MCF 10A (cell line): Measurements from ENCODE around the gene PHF1. TPM values are rescaled to one million over a fixed set of nuclear protein-coding genes. Genes with fewer than 3 reads are reported as not detected.
"Not testable (repeated sequence)": the region's sequence is repeated elsewhere in the genome, so short reads cannot be mapped to it uniquely, and the experiment has no call there.

ENCODE experiments used
- BruUV-seq: library from RNA; stranded (reverse); fragments of 400-500 nt; replicated peaks from 2 replicates; lab custom pipeline; 2021; lab: Mats Ljungman, UMichigan
- CTCF ChIA-PET: fragments of 300-600 bp; sonication (Branson Sonifier 250); formaldehyde crosslinking; extraction: SDS; loops from one replicate; lab custom pipeline; 2021; ENCODE audit warnings: antibody characterized with exemption, inconsistent platforms; lab: Yijun Ruan, JAX
- POLR2A ChIA-PET: fragments of 300-600, 350-650 bp; sonication (Branson Sonifier 250); formaldehyde crosslinking; extraction: SDS; loops from one replicate; lab custom pipeline; 2020; ENCODE audit warnings: antibody characterized with exemption, inconsistent platforms; lab: Yijun Ruan, JAX
- DNase-seq: peaks from one replicate; pipeline ENCODE4 v3.0.0-alpha.2; 2018; ENCODE audit not compliant: unreplicated experiment
- H3K27ac Mint-ChIP-seq: one replicate; pipeline ENCODE4 v1.8.0; 2022; ENCODE audit warnings: mild to moderate bottlenecking, low read depth, mixed read lengths; ENCODE audit not compliant: unreplicated experiment
- H3K27me3 Mint-ChIP-seq: one replicate; pipeline ENCODE4 v1.8.0; 2022; ENCODE audit warnings: mixed read lengths; ENCODE audit not compliant: insufficient read depth, unreplicated experiment
- H3K36me3 Mint-ChIP-seq: one replicate; pipeline ENCODE4 v1.8.0; 2022; ENCODE audit warnings: mild to moderate bottlenecking, moderate library complexity, mixed read lengths; ENCODE audit not compliant: insufficient read depth, unreplicated experiment
- H3K4me1 Mint-ChIP-seq: one replicate; pipeline ENCODE4 v1.8.0; 2022; ENCODE audit warnings: mixed read lengths; ENCODE audit not compliant: insufficient read depth, unreplicated experiment
- H3K4me3 Mint-ChIP-seq: one replicate; pipeline ENCODE4 v1.8.0; 2022; ENCODE audit warnings: mild to moderate bottlenecking, moderate library complexity, mixed read lengths; ENCODE audit not compliant: unreplicated experiment
- H3K9me3 Mint-ChIP-seq: one replicate; pipeline ENCODE4 v1.8.0; 2022; ENCODE audit warnings: mixed read lengths; ENCODE audit not compliant: unreplicated experiment
- intact Hi-C: fragments of 100-400 bp; cut with micrococcal nuclease; formaldehyde crosslinking; loops from 2 replicates; pipeline ENCODE4 v1.14.1; 2022
- total RNA-seq: library from RNA; stranded (reverse); gene quantifications from 2 replicates; pipeline ENCODE4 v1.2.3, GENCODE V29; 2022
- TF ChIP-seq, protein P1 (sequence below): fragments of 200-600 bp; IDR thresholded peaks from one replicate; pipeline ENCODE4 v1.8.0; 2022; ENCODE audit warnings: antibody characterized with exemption, mild to moderate bottlenecking; ENCODE audit not compliant: unreplicated experiment

Gene PHF1
- total RNA-seq, 1 experiment from 2014 or later, result 28.9 TPM

DNA sequence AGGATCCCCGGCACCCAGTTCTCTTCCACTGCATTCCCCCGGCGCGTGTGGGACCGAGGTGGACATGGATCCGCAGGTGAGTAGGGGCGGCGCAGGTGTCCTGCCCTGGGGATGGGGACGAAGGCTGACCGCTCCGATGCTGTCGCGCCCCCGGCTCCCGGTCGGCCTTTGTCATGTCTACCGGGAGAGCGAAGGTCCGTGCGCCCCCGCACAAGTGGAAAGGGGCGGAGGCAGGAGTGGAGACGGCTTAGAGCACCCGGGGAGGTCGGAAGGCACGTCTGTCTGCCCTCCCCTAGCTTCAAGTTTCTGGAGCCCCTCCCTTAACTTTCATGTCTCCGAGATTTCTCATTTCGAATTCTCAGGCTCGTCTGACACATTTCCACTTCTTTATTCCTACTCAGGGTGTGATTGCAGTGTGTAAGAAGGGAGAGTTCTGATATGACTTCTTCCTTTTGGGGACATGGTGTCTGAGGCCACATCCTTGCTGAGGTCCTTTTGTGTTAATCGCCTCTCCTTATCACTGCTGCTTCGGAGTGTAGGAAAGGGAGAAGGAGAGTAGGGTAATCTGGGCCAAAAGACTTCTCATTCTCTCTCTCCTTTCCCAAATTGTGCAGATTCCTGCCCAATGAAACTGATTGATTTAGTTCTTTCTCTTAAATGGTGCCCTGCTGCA lies 18.8 kb upstream of the PHF1 start:
- Mint-ChIP-seq H3K4me3 (peak overlapping the region; percentile 81), H3K9me3 (no peaks in the 10 kb centered on the region), H3K27me3 (no peaks in the 10 kb centered on the region), H3K4me1 (peaks cover 37% of the 10 kb centered on the region), H3K27ac (peak overlapping the region; percentile 72), H3K36me3 (no peaks in the 10 kb centered on the region)
- intact Hi-C loops, result loop anchor here (1.0 to 2.0 kb wide), 4 partner anchors 18 to 47 kb away; partner anchors contain the start of gene CUTA
- ChIA-PET CTCF (interaction anchor here (1.3 to 1.6 kb wide), 2 partner anchors 9 to 48 kb away, joined by 3 to 4 read pairs; no protein-coding TSS in a partner anchor), POLR2A (interaction anchor here (1.0 to 2.0 kb wide), 7 partner anchors 17 to 420 kb away, joined by 3 to 12 read pairs (median 5); partner anchors contain the start of genes BAK1, CUTA, RPS18 and VPS52)
- BruUV-seq, result TSS peak; percentile 79
- TF ChIP-seq, protein P1, sequence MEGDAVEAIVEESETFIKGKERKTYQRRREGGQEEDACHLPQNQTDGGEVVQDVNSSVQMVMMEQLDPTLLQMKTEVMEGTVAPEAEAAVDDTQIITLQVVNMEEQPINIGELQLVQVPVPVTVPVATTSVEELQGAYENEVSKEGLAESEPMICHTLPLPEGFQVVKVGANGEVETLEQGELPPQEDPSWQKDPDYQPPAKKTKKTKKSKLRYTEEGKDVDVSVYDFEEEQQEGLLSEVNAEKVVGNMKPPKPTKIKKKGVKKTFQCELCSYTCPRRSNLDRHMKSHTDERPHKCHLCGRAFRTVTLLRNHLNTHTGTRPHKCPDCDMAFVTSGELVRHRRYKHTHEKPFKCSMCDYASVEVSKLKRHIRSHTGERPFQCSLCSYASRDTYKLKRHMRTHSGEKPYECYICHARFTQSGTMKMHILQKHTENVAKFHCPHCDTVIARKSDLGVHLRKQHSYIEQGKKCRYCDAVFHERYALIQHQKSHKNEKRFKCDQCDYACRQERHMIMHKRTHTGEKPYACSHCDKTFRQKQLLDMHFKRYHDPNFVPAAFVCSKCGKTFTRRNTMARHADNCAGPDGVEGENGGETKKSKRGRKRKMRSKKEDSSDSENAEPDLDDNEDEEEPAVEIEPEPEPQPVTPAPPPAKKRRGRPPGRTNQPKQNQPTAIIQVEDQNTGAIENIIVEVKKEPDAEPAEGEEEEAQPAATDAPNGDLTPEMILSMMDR, result no peak
- DNase-seq, result peak; percentile 43

DNA sequence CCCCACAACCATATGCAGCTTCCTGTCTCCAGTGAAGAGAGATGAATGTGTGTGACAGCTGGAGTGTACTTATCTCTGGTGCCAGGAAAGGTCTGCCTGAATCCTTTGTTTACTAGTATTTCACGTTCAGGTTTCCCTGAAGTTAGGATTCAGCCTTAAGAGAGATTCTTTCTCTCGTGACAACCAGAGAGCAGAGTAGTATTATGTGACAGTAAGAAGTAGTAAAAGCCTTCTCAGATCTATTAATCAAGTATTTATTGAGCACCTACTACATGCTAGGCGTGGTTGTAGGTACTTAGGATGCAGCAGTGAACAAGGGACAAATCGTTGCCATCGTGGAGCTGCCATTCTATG lies 18.2 kb upstream of the PHF1 start:
- POLR2A ChIA-PET, result interaction anchor here (1.0 to 2.0 kb wide), 7 partner anchors 16 to 420 kb away, joined by 3 to 12 read pairs (median 5); partner anchors contain the start of genes BAK1, CUTA, RPS18 and VPS52
- peak overlapping the region; percentile 72 for H3K27ac Mint-ChIP-seq
- DNase-seq, result no peak
- no peaks in the 10 kb centered on the region for H3K9me3 Mint-ChIP-seq
- no TSS peak for BruUV-seq
- intact Hi-C loops, result no loop called here
- peaks cover 3% of the 10 kb centered on the region for H3K36me3 Mint-ChIP-seq
- H3K27me3 Mint-ChIP-seq, result no peaks in the 10 kb centered on the region
- CTCF ChIA-PET, result interaction anchor here (0.8 to 1.6 kb wide), 3 partner anchors 8 to 474 kb away, joined by 3 to 4 read pairs (median 3); no protein-coding TSS in a partner anchor
- H3K4me1 Mint-ChIP-seq, result peaks cover 37% of the 10 kb centered on the region
- TF ChIP-seq, protein P1, result no peak
- peak overlapping the region; percentile 81 for H3K4me3 Mint-ChIP-seq

DNA sequence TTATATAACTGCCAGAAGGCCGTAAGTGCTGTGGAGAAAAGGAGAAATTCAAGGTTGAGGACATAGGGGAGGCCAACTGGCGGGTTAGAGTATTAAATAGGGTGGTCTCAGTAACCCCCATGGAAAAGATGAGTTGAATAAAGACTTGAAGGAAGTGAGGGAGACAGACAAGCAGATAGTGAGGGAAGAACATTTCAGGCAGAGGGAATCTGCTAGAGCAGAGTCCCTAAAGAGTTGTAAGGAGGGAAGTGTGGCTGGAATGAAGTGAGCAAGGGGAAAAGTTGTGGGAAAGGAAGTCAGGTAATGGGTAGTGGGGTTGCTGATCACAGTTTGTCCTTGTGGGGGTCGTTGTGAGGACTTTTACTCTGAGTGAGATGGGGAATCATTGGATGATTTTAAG lies 17.8 kb upstream of the PHF1 start:
- TF ChIP-seq, protein P1, result no peak
- intact Hi-C loops, result no loop called here
- ChIA-PET CTCF (interaction anchor here (0.6 to 1.6 kb wide), 5 partner anchors 8 to 474 kb away, joined by 3 to 5 read pairs (median 3); no protein-coding TSS in a partner anchor), POLR2A (interaction anchor here (0.6 to 2.0 kb wide), 3 partner anchors 16 to 1022 kb away, joined by 3 to 12 read pairs (median 4); partner anchors contain the start of gene BAK1)
- H3K4me3 Mint-ChIP-seq, result peak overlapping the region; percentile 81
- H3K4me1 Mint-ChIP-seq, result peaks cover 37% of the 10 kb centered on the region
- BruUV-seq, result no TSS peak
- DNase-seq, result no peak
- H3K27ac Mint-ChIP-seq, result peak overlapping the region; percentile 72
- no peaks in the 10 kb centered on the region for H3K9me3 Mint-ChIP-seq
- no peaks in the 10 kb centered on the region for H3K27me3 Mint-ChIP-seq
- H3K36me3 Mint-ChIP-seq, result peaks cover 7% of the 10 kb centered on the region

DNA sequence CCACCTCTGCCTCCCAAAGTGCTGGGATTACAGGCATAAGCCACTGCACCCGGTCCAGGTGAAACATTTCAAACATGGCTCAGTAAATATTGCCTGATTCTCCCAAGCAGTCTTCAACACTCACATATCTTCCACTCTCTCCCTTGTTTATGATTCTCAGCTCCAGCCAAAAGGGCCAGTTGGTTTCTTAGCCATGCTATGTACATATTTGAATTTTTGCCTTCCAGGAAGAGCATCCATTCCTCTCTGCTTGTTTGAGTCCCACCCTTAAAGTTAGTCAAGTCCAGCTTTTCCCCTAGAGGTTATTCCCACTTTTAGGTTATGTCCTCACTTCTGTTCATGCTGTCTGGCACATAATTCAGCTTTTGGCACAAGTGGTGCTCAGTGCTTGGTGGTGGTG lies 13.3 kb upstream of the PHF1 start:
- H3K4me3 Mint-ChIP-seq, result no peak overlapping the region
- peaks cover 31% of the 10 kb centered on the region for H3K4me1 Mint-ChIP-seq
- H3K9me3 Mint-ChIP-seq, result no peaks in the 10 kb centered on the region
- no peaks in the 10 kb centered on the region for H3K27me3 Mint-ChIP-seq
- POLR2A ChIA-PET, result interaction anchor here (0.6 to 3.9 kb wide), 3 partner anchors 12 to 344 kb away, joined by 3 to 15 read pairs (median 5); partner anchors contain the start of gene ZBTB9
- intact Hi-C loops, result no loop called here
- BruUV-seq, result no TSS peak
- peak overlapping the region; percentile 43 for H3K27ac Mint-ChIP-seq
- TF ChIP-seq, protein P1, result no peak
- peaks cover 35% of the 10 kb centered on the region for H3K36me3 Mint-ChIP-seq
- CTCF ChIA-PET, result interaction anchor here (0.5 to 2.2 kb wide), 3 partner anchors 11 to 52 kb away, joined by 3 to 11 read pairs (median 3); partner anchors contain the start of gene CUTA
- no peak for DNase-seq

DNA sequence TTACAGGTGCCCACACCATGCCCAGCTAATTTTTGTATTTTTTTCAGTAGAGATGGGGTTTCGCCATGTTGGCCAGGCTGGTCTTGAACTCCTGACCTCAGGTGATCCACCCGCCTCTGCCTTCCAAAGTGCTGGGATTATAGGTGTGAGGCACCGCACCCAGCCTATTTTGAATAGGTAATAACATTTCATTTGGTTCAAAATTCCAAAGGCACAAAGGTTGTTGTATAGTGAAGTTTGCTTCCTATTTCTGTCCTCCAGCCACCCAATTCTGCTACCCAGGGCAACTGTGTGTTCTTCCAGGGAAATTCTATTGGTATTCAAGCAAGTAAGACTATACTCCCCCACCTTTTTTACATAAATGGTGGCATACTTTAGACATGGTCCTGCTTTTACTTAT lies 12.2 kb upstream of the PHF1 start:
- peak overlapping the region; percentile 43 for H3K27ac Mint-ChIP-seq
- H3K4me3 Mint-ChIP-seq, intact Hi-C loops, DNase-seq, BruUV-seq, POLR2A ChIA-PET, CTCF ChIA-PET, H3K9me3 Mint-ChIP-seq, H3K27me3 Mint-ChIP-seq: not testable (repeated sequence)
- peaks cover 35% of the 10 kb centered on the region for H3K36me3 Mint-ChIP-seq
- H3K4me1 Mint-ChIP-seq, result peaks cover 24% of the 10 kb centered on the region

DNA sequence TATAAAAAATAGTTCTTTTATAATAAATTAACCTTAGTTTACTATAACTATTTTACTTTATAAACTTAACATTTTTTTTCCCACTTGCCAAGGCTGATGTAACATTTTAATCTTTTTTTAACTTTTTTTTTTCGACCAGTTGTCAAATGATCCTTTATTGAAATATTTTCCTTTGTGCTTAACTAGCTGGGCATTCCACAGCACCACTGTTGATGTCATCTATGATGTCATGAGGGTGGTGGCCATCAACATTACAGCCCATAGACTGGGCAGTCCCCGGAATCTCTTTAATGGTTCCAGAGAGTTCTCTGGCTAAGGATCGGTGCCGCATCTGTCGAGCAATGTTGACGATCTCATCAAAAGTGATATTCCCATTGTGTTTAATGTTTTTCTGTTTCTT lies 10.9 kb upstream of the PHF1 start:
- intact Hi-C loops, H3K4me3 Mint-ChIP-seq, H3K27ac Mint-ChIP-seq, BruUV-seq, POLR2A ChIA-PET, DNase-seq, H3K27me3 Mint-ChIP-seq, CTCF ChIA-PET, H3K9me3 Mint-ChIP-seq: not testable (repeated sequence)
- Mint-ChIP-seq H3K4me1 (peaks cover 13% of the 10 kb centered on the region), H3K36me3 (peaks cover 39% of the 10 kb centered on the region)
